PFSK-1 (cell line): Measurements from ENCODE around the gene LDB2.

ENCODE experiments used
- SIN3A ChIP-seq: IDR thresholded peaks from 2 replicates; pipeline ENCODE4 v1.6.1; 2012; ENCODE audit warnings: mild to moderate bottlenecking, low read length, moderate library complexity, borderline replicate concordance; ENCODE audit not compliant: insufficient read depth
- TAF1 ChIP-seq: IDR thresholded peaks from 2 replicates; pipeline ENCODE4 v1.6.1; 2012; ENCODE audit warnings: low read length, control low read depth, borderline replicate concordance; ENCODE audit not compliant: insufficient read depth

GRCh38 chr4:16660656-16661055, 237.8 kb downstream of the LDB2 start:
- TF ChIP-seq SIN3A (no peak), TAF1 (no peak)
